Adipocyte (in vitro differentiated cells): ENCODE measurements around the gene CCDC197.

Experiments
- DNase-seq: peaks from one replicate; pipeline ENCODE4 v3.0.0-alpha.2; 2015; ENCODE audit warnings: low read depth
- H3K27me3 ChIP-seq: replicated peaks from 2 replicates; pipeline ENCODE4 v1.7.0; 2013; ENCODE audit warnings: mild to moderate bottlenecking, low read length, moderate library complexity; ENCODE audit not compliant: control insufficient read depth, insufficient read depth
- H3K36me3 ChIP-seq: 2 replicates; pipeline ENCODE4 v1.7.0; 2013; ENCODE audit warnings: low read length, mild to moderate bottlenecking, moderate library complexity; ENCODE audit not compliant: control insufficient read depth, insufficient read depth, severe bottlenecking
- H3K4me1 ChIP-seq: 2 replicates; pipeline ENCODE4 v1.7.0; 2013; ENCODE audit warnings: mild to moderate bottlenecking, low read length, moderate library complexity; ENCODE audit not compliant: control insufficient read depth, insufficient read depth
- H3K4me3 ChIP-seq: 2 replicates; pipeline ENCODE4 v1.7.0; 2013; ENCODE audit warnings: mild to moderate bottlenecking, low read length, moderate library complexity
- H3K9ac ChIP-seq: 2 replicates; pipeline ENCODE4 v1.7.0; 2013; ENCODE audit warnings: mild to moderate bottlenecking, low read length, moderate library complexity
- H3K9me3 ChIP-seq: 2 replicates; pipeline ENCODE4 v1.7.0; 2013; ENCODE audit warnings: mild to moderate bottlenecking, low read length, moderate library complexity; ENCODE audit not compliant: control insufficient read depth

Gene CCDC197

GRCh38 chr14:94048691-94049624 is 51.9 kb downstream of the CCDC197 start:
- Histone ChIP-seq H3K27me3 (no peaks in the 10 kb centered on the region), H3K36me3 (peaks cover 93% of the 10 kb centered on the region), H3K4me3 (no peak overlapping the region), H3K9me3 (no peaks in the 10 kb centered on the region), H3K9ac (no peak overlapping the region), H3K4me1 (peaks cover 16% of the 10 kb centered on the region)
- DNase-seq: no peak

GRCh38 chr14:94049625-94050023 is 52.5 kb downstream of the CCDC197 start:
- Histone ChIP-seq H3K9me3 (no peaks in the 10 kb centered on the region), H3K27me3 (no peaks in the 10 kb centered on the region), H3K36me3 (peaks cover 94% of the 10 kb centered on the region), H3K4me3 (no peak overlapping the region), H3K9ac (no peak overlapping the region), H3K4me1 (peaks cover 16% of the 10 kb centered on the region)
- DNase-seq: no peak

- peaks cover 16% of the 10 kb centered on the region for H3K4me1 ChIP-seq
- H3K36me3 ChIP-seq: peaks cover 94% of the 10 kb centered on the region
- H3K9me3 ChIP-seq: no peaks in the 10 kb centered on the region
- no peak overlapping the region for H3K9ac ChIP-seq
- no peaks in the 10 kb centered on the region for H3K27me3 ChIP-seq
- H3K4me3 ChIP-seq: no peak overlapping the region
- no peak for DNase-seq
Observed at GRCh38 chr14:94050231-94050880, 53.3 kb downstream of the CCDC197 start.

- Histone ChIP-seq H3K9me3 (no peaks in the 10 kb centered on the region), H3K4me1 (peaks cover 16% of the 10 kb centered on the region), H3K9ac (peak overlapping the region; percentile 1), H3K36me3 (peaks cover 94% of the 10 kb centered on the region), H3K4me3 (no peak overlapping the region), H3K27me3 (no peaks in the 10 kb centered on the region)
- peak; percentile 63 for DNase-seq
Observed at GRCh38 chr14:94051115-94051514, 54.0 kb downstream of the CCDC197 start.

GRCh38 chr14:94051779-94052178 is 54.7 kb downstream of the CCDC197 start:
- DNase-seq: no peak
- Histone ChIP-seq H3K36me3 (peaks cover 94% of the 10 kb centered on the region), H3K9me3 (no peaks in the 10 kb centered on the region), H3K4me1 (peaks cover 22% of the 10 kb centered on the region), H3K4me3 (no peak overlapping the region), H3K9ac (no peak overlapping the region), H3K27me3 (no peaks in the 10 kb centered on the region)

- Histone ChIP-seq H3K36me3 (peaks cover 94% of the 10 kb centered on the region), H3K9ac (no peak overlapping the region), H3K9me3 (no peaks in the 10 kb centered on the region), H3K4me3 (no peak overlapping the region), H3K4me1 (peaks cover 26% of the 10 kb centered on the region), H3K27me3 (no peaks in the 10 kb centered on the region)
- DNase-seq: no peak
Observed at GRCh38 chr14:94052199-94052598, 55.1 kb downstream of the CCDC197 start.

GRCh38 chr14:94052662-94053061 is 55.6 kb downstream of the CCDC197 start:
- Histone ChIP-seq H3K9ac (no peak overlapping the region), H3K9me3 (no peaks in the 10 kb centered on the region), H3K4me3 (no peak overlapping the region), H3K4me1 (peaks cover 29% of the 10 kb centered on the region), H3K36me3 (peaks cover 94% of the 10 kb centered on the region), H3K27me3 (no peaks in the 10 kb centered on the region)
- DNase-seq: no peak

- no peaks in the 10 kb centered on the region for H3K27me3 ChIP-seq
- peaks cover 94% of the 10 kb centered on the region for H3K36me3 ChIP-seq
- DNase-seq: no peak
- H3K4me1 ChIP-seq: peaks cover 35% of the 10 kb centered on the region
- H3K9ac ChIP-seq: no peak overlapping the region
- no peak overlapping the region for H3K4me3 ChIP-seq
- no peaks in the 10 kb centered on the region for H3K9me3 ChIP-seq
Observed at GRCh38 chr14:94054401-94054800, 57.3 kb downstream of the CCDC197 start.

GRCh38 chr14:94054936-94055335 is 57.8 kb downstream of the CCDC197 start:
- no peak overlapping the region for H3K9ac ChIP-seq
- H3K4me3 ChIP-seq: no peak overlapping the region
- H3K36me3 ChIP-seq: peaks cover 94% of the 10 kb centered on the region
- peaks cover 35% of the 10 kb centered on the region for H3K4me1 ChIP-seq
- DNase-seq: no peak
- H3K9me3 ChIP-seq: no peaks in the 10 kb centered on the region
- H3K27me3 ChIP-seq: no peaks in the 10 kb centered on the region

- no peaks in the 10 kb centered on the region for H3K27me3 ChIP-seq
- no peak overlapping the region for H3K4me3 ChIP-seq
- no peak overlapping the region for H3K9ac ChIP-seq
- H3K36me3 ChIP-seq: peaks cover 95% of the 10 kb centered on the region
- no peaks in the 10 kb centered on the region for H3K9me3 ChIP-seq
- no peak for DNase-seq
- H3K4me1 ChIP-seq: peaks cover 27% of the 10 kb centered on the region
Observed at GRCh38 chr14:94056579-94057308, 59.6 kb downstream of the CCDC197 start.

GRCh38 chr14:94058128-94058673 is 61.1 kb downstream of the CCDC197 start:
- Histone ChIP-seq H3K4me1 (peaks cover 35% of the 10 kb centered on the region), H3K36me3 (peaks cover 87% of the 10 kb centered on the region), H3K9me3 (no peaks in the 10 kb centered on the region), H3K27me3 (no peaks in the 10 kb centered on the region), H3K9ac (no peak overlapping the region), H3K4me3 (no peak overlapping the region)
- DNase-seq: no peak
